B cell (primary cell): ENCODE results near the gene KRT75. TPM values are rescaled to one million over a fixed set of nuclear protein-coding genes. Genes with fewer than 3 reads are reported as not detected.

Experiments used
- ATAC-seq: fragments of 200-7000 bp; cut with Tn5 transposase; one replicate; pipeline ENCODE4 v1.10.0; 2021; ENCODE audit warnings: low read depth, mild to moderate bottlenecking, moderate number of reproducible peaks, moderate library complexity
- CTCF ChIA-PET: fragments of 350-600 bp; sonication (Branson Sonifier 250); formaldehyde crosslinking; loops from one replicate; lab custom pipeline; 2021; ENCODE audit warnings: antibody characterized with exemption, inconsistent platforms; lab: Charles Lee
- POLR2A ChIA-PET: fragments of 350-600 bp; sonication (Branson Sonifier 250); formaldehyde crosslinking; loops from one replicate; lab custom pipeline; 2021; ENCODE audit warnings: antibody characterized with exemption; lab: Charles Lee
- DNase-seq: peaks from one replicate; pipeline ENCODE4 v3.0.0; 2013
- H2AFZ ChIP-seq: 2 replicates; pipeline ENCODE4 v1.6.1; 2012; ENCODE audit warnings: mild to moderate bottlenecking, low read depth, low read length; ENCODE audit not compliant: insufficient read depth, poor library complexity, severe bottlenecking
- H3K27ac ChIP-seq, 2 donors: 1 replicate in 1 of 2; 2 replicates in 1 of 2; pipeline ENCODE4 v1.5.1; 2012 to 2013; ENCODE audit warnings: low read length in 2 of 2, mild to moderate bottlenecking in 2 of 2, moderate library complexity in 1 of 2
- H3K27me3 ChIP-seq, 4 experiments: fragments of 200-600 bp in 1 of 4; sonication (generic) in 1 of 4; replicated peaks in 1 of 4; 1 replicate in 2 of 4; 2 replicates in 2 of 4; pipeline versions ENCODE4 v1.6.1 to v1.7.0; 2013 to 2016; ENCODE audit warnings: low read length in 3 of 4, mild to moderate bottlenecking in 2 of 4, mixed read lengths in 1 of 4, moderate library complexity in 1 of 4; ENCODE audit not compliant: insufficient read depth in 4 of 4, control insufficient read depth in 3 of 4; ENCODE audit errors: control extremely low read depth in 1 of 4
- H3K36me3 ChIP-seq, 2 experiments: replicated peaks in 1 of 2; 1 replicate in 1 of 2; 2 replicates in 1 of 2; pipeline versions ENCODE4 v1.6.1 to v1.7.1; 2013; ENCODE audit warnings: low read length in 1 of 2; ENCODE audit not compliant: insufficient read depth in 2 of 2, control insufficient read depth in 1 of 2; ENCODE audit errors: control extremely low read depth in 1 of 2, extremely low read depth in 1 of 2
- H3K4me1 ChIP-seq, 2 donors: fragments of 200-600 bp in 1 of 2; sonication (generic) in 1 of 2; 1 replicate in 1 of 2; 2 replicates in 1 of 2; pipeline versions ENCODE4 v1.5.1 to v1.6.1; 2013 to 2017; ENCODE audit warnings: low read length in 2 of 2; ENCODE audit not compliant: control insufficient read depth in 2 of 2, insufficient read depth in 2 of 2
- H3K4me2 ChIP-seq: replicated peaks from 2 replicates; pipeline ENCODE3; 2012; ENCODE audit warnings: mild to moderate bottlenecking, low read depth, low read length; ENCODE audit not compliant: poor library complexity, severe bottlenecking
- H3K4me3 ChIP-seq, 5 experiments: fragments of 200-600 bp in 1 of 5; sonication (generic) in 1 of 5; 1 replicate in 3 of 5; 2 replicates in 2 of 5; pipeline versions ENCODE4 v1.5.1 to v1.7.0; 2011 to 2016; ENCODE audit warnings: low read length in 4 of 5, mild to moderate bottlenecking in 4 of 5, low read depth in 2 of 5, control low read depth in 1 of 5, moderate library complexity in 1 of 5; ENCODE audit not compliant: insufficient read depth in 1 of 5; ENCODE audit errors: control extremely low read depth in 1 of 5, extremely low read depth in 1 of 5
- H3K79me2 ChIP-seq: fragments of 200-600 bp; sonication (generic); one replicate; pipeline ENCODE4 v1.6.0; 2016; ENCODE audit warnings: low read length; ENCODE audit not compliant: control insufficient read depth, insufficient read depth
- H3K9ac ChIP-seq: fragments of 200-600 bp; sonication (generic); 2 replicates; pipeline ENCODE4 v1.6.1; 2017; ENCODE audit warnings: mild to moderate bottlenecking, low read length, moderate library complexity
- H3K9me3 ChIP-seq, 3 donors: one replicate each; pipeline versions ENCODE4 v1.6.1 to v1.7.1; 2013; ENCODE audit warnings: low read length in 2 of 3; ENCODE audit not compliant: control insufficient read depth in 2 of 3, insufficient read depth in 1 of 3; ENCODE audit errors: control extremely low read depth in 1 of 3
- H4K20me1 ChIP-seq: 2 replicates; pipeline ENCODE4 v1.6.0; 2012; ENCODE audit warnings: mild to moderate bottlenecking, low read length; ENCODE audit not compliant: insufficient read depth, control insufficient read depth, poor library complexity, severe bottlenecking
- H3K27ac Mint-ChIP-seq: one replicate; pipeline ENCODE4 v1.8.0; 2021; ENCODE audit warnings: mixed read lengths
- H3K27me3 Mint-ChIP-seq: one replicate; pipeline ENCODE4 v1.8.0; 2021; ENCODE audit warnings: mixed read lengths
- H3K4me1 Mint-ChIP-seq: one replicate; pipeline ENCODE4 v1.8.0; 2021; ENCODE audit warnings: mixed read lengths
- H3K4me3 Mint-ChIP-seq: one replicate; pipeline ENCODE4 v1.8.0; 2021; ENCODE audit warnings: mixed read lengths
- H3K9me3 Mint-ChIP-seq: one replicate; pipeline ENCODE4 v1.8.0; 2022; ENCODE audit warnings: mixed read lengths; ENCODE audit not compliant: insufficient read depth
- CTCF ChIP-seq: fragments of 200-600 bp; IDR thresholded peaks from one replicate; pipeline ENCODE4 v1.8.0; 2022; ENCODE audit warnings: antibody characterized with exemption, mild to moderate bottlenecking
- EZH2 ChIP-seq: IDR thresholded peaks from 2 replicates; pipeline ENCODE4 v1.6.1; 2012; ENCODE audit warnings: borderline replicate concordance, low read depth, mild to moderate bottlenecking, moderate library complexity, low read length; ENCODE audit not compliant: insufficient read depth, poor library complexity, severe bottlenecking
- WGBS: methylation state at CpG from one replicate; pipeline ENCODE4 v1.1.5; 2013; ENCODE audit warnings: missing lambda C conversion rate; ENCODE audit not compliant: insufficient coverage; 5-methylcytosine and 5-hydroxymethylcytosine counted together
- intact Hi-C: fragments of 100-400 bp; cut with micrococcal nuclease; formaldehyde crosslinking; loops from one replicate; pipeline ENCODE4 v1.10.0; 2022
- polyA plus RNA-seq: library from polyadenylated mRNA; depleted of rRNA; stranded (reverse); fragments of >200 nt; gene quantifications from 2 replicates; pipeline ENCODE4 v1.2.3, GENCODE V29; 2012
- total RNA-seq, 2 donors: library from RNA; stranded (reverse); fragments of 120-200 nt in 1 of 2; gene quantifications; 1 replicate in 1 of 2; 2 replicates in 1 of 2; pipeline versions ENCODE4 v1.2.3 to v1.2.4, GENCODE V29; 2013 to 2022

KRT75 gene
- total and polyA plus RNA-seq, 2 donors (not counting 1 experiment from before 2014, with no cell fraction given), result not detected

GRCh38 chr12:52385226-52385702 is 48.9 kb downstream of the KRT75 start, which contains the start of gene KRT84:
Gene KRT84, minus strand, starts transcription at chr12:52385652. Its CDS starts 67 bp downstream, at chr12:52385585.
- H3K9me3 Mint-ChIP-seq, result no peaks in the 10 kb centered on the region
- CTCF ChIA-PET, result no interaction called here
- POLR2A ChIA-PET, result no interaction called here

More at GRCh38 chr12:52385226-52385702, 48.9 kb downstream of the KRT75 start, which contains the start of gene KRT84:
- no peaks in the 10 kb centered on the region for H3K79me2 ChIP-seq
- no peak within 1 kb of the TSS for H3K4me3 ChIP-seq
- no peak within 1 kb of the TSS for H3K27ac ChIP-seq
- peaks cover 0 to 4% of the 10 kb centered on the region in 2 donors for H3K4me1 ChIP-seq
- TF ChIP-seq EZH2, result no peak
- no peak for TF ChIP-seq CTCF
- ATAC-seq (no peak), DNase-seq (no peak)
- H3K9me3 ChIP-seq, result no peaks in the 10 kb centered on the region
- peaks cover 0 to 12% (median 0%) of the 10 kb centered on the region in 4 experiments for H3K27me3 ChIP-seq
- WGBS, result 96% methylated on average over 11 of the region's 11 CpGs
- no peaks in the 10 kb centered on the region for H4K20me1 ChIP-seq
- no peak within 1 kb of the TSS for H3K4me3 Mint-ChIP-seq
- intact Hi-C loops, result no loop called here
- H3K27me3 Mint-ChIP-seq, result peaks cover 15% of the 10 kb centered on the region
- H3K4me1 Mint-ChIP-seq, result peaks cover 5% of the 10 kb centered on the region
- no peaks in the 10 kb centered on the region for H3K36me3 ChIP-seq
- H3K27ac Mint-ChIP-seq, result no peak within 1 kb of the TSS
- H3K4me2 ChIP-seq, result no peak within 1 kb of the TSS
- H3K9ac ChIP-seq, result no peak within 1 kb of the TSS
- H2AFZ ChIP-seq, result no peak within 1 kb of the TSS
